B cell (primary cell): ENCODE data around the gene CDK5RAP1.

ENCODE experiments used
- EZH2 ChIP-seq: IDR thresholded peaks from 2 replicates; pipeline ENCODE4 v1.6.1; 2012; ENCODE audit warnings: borderline replicate concordance, low read depth, mild to moderate bottlenecking, moderate library complexity, low read length; ENCODE audit not compliant: insufficient read depth, poor library complexity, severe bottlenecking
- TF ChIP-seq, protein P1 (sequence below): fragments of 200-600 bp; IDR thresholded peaks from one replicate; pipeline ENCODE4 v1.8.0; 2022; ENCODE audit warnings: antibody characterized with exemption, mild to moderate bottlenecking

DNA sequence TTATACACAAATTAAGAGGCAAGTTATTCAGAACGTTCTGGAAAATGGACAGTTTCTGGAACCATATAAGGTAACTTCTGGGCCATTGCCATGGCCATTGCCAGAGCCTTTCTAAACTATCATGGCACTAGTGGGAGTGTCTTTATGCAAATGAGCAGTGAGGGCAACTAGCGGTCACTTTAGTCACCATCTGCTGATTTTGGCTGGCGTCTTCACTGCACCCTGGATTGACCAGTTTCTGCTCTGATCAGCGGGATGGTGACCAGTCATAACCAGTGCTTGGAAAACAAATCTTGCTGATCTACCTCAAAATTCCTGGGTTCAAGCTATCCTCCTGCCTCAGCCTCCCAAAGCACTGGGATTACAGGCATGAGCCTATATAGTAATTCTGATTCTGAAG is 49.5 kb upstream of the CDK5RAP1 start:
- TF ChIP-seq, protein P1, sequence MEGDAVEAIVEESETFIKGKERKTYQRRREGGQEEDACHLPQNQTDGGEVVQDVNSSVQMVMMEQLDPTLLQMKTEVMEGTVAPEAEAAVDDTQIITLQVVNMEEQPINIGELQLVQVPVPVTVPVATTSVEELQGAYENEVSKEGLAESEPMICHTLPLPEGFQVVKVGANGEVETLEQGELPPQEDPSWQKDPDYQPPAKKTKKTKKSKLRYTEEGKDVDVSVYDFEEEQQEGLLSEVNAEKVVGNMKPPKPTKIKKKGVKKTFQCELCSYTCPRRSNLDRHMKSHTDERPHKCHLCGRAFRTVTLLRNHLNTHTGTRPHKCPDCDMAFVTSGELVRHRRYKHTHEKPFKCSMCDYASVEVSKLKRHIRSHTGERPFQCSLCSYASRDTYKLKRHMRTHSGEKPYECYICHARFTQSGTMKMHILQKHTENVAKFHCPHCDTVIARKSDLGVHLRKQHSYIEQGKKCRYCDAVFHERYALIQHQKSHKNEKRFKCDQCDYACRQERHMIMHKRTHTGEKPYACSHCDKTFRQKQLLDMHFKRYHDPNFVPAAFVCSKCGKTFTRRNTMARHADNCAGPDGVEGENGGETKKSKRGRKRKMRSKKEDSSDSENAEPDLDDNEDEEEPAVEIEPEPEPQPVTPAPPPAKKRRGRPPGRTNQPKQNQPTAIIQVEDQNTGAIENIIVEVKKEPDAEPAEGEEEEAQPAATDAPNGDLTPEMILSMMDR, result no peak
- TF ChIP-seq EZH2, result no peak
